Caki2 (cell line): ENCODE data around the gene WDR82. TPM values are rescaled to one million over a fixed set of nuclear protein-coding genes. Genes with fewer than 3 reads are reported as not detected.

Source experiments
- DNase-seq: peaks from one replicate; pipeline ENCODE4 v3.0.0-alpha.2; 2015; ENCODE audit warnings: low read depth
- in situ Hi-C: cut with HindIII; loops from 2 replicates; pipeline ENCODE4 v1.10.0; 2016; ENCODE audit warnings: low sequenced_read_pairs, low pct_unique_long_range_greater_than_20kb, mixed read lengths
- total RNA-seq: library from RNA; depleted of rRNA; stranded (reverse); fragments of >200 nt; shearing (Covaris generic); gene quantifications from 2 replicates; pipeline ENCODE4 v1.2.3, GENCODE V29; 2014; ENCODE audit warnings: low replicate concordance

The WDR82 gene
- total RNA-seq, 1 experiment from 2014 or later, result 35.1 TPM

DNA sequence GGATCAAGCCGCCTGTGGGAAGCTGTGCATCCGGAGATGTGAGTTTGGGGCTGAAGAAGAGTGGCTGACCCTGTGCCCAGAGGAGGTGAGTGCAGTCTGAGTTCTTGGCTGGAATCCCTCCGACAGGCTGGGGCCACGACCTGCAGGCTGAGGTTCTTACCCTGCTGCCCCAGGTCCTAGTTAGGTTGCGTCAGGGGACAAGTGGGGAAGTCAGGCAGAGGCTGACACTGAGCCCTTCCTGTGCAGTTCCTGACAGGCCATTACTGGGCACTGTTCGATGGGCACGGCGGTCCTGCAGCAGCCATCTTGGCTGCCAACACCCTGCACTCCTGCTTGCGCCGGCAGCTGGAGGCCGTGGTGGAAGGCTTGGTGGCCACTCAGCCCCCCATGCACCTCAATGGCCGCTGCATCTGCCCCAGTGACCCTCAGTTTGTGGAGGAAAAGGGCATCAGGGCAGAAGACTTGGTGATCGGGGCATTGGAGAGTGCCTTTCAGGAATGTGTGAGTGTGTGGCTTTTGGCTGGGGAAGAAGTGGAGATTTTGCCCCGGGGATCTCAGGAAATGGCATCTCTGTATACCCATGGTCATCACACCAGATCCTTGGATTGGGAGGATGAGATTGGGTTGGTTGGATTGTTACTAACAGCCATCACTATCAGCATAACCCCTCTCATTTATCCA is 31.6 kb downstream of the WDR82 start:
- no peak for DNase-seq
- in situ Hi-C loops, result no loop called here

DNA sequence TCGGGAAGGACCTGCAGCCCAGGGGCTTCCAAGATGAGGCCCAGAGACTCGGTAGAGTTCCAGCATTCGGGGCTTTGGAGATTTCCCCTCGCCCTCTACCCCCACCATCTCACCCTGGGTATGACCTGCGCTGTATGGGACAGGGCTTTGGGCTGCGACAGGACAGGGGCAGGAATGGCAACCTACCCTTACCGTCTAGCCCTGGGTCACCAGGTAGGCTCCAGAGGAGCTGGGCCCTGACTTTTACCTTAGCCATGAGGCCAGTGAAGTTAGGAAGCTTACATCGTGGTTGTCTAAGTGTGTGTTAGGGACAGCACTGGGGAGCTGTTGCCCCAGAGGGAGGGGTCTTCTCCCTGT is 32.2 kb downstream of the WDR82 start:
- no peak for DNase-seq
- in situ Hi-C loops, result no loop called here

DNA sequence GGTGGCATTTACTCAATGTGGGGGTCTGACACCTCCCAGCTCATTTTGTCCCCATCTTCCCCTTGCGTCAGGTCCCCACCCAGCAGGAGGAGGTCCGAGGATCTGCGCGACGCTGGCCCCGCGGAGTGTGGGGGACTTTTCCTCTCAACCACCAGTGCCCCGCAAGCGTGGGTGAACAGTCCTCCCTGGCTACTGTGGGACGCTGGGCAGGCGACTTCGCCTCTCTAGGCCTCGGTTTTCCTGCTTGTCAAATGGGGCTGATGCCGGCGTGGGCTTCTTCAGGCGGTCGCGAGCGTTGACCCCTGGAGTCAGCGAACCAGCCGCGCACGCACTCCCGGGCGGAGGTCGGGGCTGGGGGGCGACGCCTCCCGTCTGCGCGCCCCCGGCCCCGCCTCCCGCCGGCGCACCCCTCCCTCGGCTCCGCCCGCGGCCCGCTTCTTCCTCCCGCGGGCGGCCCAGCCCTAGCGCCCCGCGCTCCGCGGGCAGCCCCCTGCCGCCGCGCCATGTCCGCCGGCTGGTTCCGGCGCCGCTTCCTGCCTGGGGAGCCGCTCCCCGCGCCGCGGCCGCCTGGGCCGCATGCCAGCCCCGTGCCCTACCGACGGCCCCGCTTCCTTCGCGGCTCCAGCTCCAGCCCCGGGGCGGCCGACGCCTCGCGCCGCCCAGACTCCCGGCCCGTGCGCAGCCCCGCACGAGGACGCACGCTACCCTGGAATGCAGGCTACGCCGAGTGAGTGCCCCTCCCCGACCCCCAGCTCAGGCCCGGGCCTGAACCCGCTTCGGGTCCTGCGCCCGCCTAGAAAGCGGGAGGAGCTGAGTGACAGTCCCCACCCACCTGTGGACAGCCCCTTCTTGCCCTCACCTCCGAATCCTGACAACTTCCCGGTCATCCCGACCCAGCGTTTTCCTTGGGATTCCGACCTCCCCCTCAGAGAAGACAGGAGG is 32.9 kb downstream of the WDR82 start, which contains the start of gene PPM1M:
Gene PPM1M, plus strand, starts transcription at position 438 of the 942 bp plus-strand sequence. Its CDS starts 66 bp downstream, at position 504.
- in situ Hi-C loops, result no loop called here
- peak; percentile 51 for DNase-seq

DNA sequence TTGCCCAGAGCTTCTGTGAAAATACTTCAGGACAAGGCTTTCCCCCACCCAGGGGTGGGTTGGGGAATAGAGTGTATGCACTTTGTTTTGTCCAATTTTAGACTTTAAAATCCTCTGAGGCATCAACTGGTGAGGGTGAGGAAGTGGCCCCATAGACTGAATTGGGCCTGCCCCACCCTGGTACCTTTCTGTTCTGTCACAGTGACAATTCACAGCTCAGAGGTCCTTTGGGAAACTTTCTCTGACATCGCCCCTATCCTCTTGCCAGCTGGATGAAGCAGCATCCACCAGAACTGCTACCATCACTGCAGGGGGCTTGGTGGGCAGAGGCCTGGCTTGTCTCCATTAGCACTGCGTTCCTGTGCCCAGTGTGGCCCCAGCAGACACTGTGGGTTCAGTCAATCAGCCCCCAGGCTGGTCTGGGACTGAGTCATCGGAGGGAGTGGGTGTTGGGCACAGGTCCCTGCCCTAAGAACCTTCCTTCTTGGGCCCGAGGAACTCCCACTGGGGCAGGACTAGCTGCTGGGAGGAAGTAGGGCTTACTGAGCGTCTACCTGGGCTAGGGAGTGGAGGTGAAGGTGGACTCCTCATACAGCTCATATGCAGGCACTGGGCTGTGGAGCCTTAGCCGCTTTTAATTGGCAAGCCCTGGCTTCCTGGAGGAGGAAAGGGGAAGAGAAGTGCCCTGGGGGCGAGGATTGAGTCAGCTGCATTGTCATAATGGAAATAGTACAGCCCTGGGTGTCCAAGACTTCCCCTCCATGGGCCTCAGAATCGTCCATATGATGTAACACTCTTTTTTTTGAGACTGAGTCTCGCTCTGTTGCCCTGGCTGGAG is 34.4 kb downstream of the WDR82 start:
- in situ Hi-C loops, result no loop called here
- peak; percentile 57 for DNase-seq

DNA sequence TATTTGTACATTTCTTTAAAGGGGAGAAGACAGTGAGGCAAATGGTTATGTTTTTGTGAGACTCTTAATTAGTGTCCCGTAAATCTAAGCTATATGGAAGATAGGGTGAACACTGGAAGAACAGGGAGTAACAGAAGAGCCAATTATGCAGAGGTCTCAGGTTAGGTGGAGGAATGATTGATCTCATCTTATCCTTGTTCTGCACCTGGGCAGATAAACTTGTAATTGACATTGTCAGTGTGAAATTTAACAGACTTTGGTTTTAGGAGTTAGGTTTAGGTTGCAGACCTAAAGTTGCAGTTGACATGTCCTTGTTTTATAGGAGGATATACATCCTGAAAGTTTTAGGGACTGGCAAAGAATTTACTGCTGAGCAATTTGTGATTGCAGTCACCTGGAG is 36.4 kb downstream of the WDR82 start:
- in situ Hi-C loops, result no loop called here
- no peak for DNase-seq

DNA sequence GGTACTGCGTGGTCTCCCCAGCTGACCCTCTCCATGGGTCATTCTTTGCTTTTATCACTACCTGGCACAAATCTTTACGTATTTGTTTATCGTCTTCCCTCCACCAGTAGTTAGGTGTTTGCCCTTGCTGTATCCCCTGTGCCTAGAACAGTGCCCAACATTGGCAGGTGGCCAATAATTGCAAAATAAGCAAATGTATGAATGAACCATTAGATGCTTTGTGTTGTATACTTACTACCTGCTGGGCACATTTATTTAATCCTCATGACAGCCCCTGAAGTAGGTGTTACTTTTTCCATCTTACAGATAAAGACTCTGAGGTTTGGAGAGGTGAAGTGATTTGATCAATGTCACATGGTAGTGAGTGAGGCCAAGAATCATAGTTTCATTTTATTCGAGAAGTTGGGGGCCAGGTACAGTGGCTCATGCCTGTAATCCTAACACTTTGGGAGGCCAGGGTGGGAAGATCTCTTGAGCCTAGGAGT is 37.5 kb downstream of the WDR82 start:
- in situ Hi-C loops, result no loop called here
- no peak for DNase-seq

DNA sequence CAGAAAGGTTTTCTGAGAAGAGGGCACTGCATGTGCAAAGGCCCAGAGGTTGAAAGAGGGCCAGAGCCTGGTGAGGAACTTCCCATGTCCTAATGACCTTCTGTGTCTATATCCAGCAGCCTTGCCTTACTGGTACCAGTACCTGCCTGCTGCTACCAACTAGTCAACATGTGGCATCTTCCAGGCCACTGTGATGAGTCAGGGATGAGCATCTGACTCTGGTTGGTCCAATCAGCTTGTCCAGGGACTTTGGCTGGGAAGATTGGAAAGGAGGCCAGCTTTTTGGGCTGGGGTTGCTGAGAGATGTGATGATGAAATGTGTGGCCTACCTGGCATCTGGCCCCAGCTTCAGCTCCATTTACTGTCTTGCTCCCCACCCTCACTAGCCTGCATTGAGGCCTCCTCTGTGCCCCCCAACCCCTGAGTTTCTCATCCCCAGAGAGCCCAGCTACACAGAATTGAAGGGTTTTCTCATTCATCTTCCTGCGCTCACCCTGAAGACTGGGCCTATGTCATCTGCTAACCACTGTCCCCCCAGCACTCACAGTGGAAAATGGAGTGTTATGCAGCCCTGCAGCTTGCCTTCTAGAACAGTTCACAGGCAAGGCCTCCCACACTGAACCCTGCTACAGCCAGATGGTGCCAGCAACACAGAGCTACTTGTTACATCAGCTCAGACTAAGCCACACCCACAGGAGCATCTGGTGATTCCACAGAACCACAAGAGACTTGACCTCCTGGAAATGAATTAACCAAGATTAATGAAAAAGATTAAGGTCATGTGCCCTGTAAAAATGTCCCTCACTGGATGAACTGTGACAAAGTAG is 38.2 kb downstream of the WDR82 start:
- DNase-seq, result peak; percentile 70
- in situ Hi-C loops, result no loop called here

DNA sequence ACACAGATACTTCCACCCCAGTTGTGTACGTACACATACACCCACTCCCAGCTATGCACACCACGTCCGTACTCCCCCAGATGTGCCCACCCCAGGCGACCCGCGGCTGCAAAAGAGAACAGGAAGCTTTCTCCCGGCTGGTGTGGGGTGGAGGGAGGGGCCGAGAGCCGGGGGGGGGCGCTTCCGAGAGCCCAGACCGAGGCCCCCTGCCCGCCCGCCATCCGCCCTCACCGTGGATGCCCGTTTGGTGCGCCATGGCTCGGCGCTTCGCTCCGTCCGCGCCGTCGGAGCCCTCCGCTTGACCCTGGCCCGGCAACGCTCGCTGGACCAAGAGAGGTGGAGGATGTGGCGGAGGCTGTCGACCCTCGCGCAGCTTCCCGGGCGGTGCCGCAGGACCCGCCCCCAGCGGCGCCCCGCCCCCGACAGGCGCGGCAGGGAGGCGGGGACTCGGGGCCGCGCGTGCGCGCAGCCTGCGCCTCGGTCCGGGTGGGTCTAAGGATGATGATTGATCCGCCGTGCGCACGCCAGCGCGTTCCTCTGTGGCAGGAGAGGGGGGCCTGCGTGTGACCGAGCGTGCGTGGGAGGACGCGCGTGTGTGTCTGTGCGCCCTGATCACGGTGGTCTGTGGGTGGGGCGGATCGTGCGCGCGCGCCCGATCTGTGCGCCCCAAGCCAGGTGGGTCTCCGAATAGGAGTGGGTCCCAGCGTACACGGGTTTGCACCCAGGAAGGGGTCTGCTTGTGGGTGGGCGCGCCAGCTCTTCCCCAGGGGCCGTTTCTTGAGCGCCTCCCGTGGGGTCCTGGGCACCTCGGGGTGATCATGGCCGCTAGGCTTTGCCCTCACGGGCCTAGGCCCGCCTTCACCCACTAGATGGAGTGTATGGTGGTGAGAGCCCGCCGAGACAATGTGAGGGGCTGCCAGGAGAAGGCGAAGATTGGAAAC is 39.4 kb downstream of the WDR82 start, which contains the start of gene TWF2:
Gene TWF2, minus strand, starts transcription at position 398 of the 941 bp plus-strand sequence. Its CDS starts 142 bp downstream, at position 256.
- in situ Hi-C loops, result no loop called here
- DNase-seq, result peak; percentile 75

DNA sequence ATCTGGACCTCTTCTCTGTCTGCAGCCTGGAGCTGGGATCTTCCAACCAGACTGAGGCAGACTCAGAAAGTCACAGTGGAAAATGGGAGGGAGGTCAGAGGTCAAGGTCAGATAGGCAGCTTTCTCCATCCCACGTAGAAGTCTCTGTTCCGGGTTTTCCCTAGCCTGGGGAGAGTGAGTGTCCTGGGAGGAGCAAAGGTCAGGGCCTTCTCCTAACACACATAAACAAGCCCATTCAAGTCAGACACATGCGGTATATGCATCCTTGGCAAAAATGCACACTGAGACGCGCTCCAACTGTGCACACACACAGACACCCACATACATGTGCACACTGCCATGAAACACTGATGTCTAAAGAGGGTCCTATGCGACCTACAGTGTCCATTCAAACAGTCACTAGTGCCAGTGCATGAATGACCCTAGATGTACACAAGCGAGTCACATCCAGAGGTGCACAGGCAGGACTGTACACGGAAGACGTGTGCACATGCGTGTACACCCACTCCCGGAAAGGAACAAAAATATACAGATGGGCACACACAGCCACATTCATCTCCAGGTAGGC is 40.2 kb downstream of the WDR82 start:
- in situ Hi-C loops, result no loop called here
- DNase-seq, result no peak

DNA sequence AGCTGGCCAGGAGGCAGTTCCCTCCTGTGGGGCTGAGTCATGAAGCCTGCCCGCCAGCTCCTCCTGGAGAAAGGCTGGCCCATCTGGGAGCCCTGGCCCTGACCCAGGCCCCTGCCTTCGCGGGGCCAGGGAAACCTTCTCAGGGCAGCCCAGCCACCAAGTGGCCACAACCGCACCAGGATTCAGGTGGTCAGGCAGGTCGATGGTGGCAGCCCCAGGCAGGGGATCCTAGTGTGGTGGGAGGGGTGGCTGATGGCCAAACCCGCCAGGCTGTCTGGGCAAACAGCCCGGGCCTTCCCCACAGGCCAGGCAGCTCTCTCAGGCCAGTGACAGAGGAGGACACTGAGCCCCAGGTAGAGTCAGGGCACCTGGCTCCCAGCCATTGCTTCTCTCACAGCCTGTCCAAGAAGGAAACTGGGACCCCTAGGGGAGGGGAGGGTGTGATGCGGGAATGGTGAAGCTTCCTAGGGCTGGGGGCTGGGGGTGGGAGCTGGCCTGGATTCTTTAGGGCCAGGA is 40.7 kb downstream of the WDR82 start:
- in situ Hi-C loops, result no loop called here
- peak; percentile 80 for DNase-seq

DNA sequence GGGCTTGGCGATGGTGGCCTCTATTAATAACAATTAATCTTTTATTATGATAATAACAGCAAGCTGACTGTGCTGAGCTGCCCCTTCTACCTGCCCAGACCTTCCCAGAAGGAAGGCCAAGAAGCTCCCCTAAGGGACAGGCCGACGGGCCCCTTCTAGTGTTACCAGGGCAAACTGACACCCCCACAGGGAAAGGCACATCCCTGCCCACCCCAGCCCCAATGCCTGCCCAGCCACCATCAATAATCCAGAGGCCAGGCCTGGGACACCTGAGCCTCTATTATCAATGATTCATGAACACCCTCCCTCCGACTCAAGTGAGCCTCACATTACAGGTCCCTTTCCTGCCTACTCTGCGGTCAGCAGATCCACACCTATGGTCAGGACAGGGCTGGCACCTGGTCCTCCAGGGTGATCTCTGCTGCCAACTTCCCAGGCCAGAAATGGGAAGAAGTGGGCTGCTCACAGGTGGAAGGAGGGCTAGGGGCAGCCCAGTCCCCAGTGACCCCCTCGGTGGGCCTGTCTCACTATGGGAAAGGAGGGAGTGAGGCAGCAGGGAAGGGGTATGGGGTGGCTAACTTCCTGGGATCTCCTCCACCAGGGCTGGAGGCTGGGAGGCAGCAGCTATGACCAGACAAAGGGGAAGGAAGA is 41.3 kb downstream of the WDR82 start:
- in situ Hi-C loops, result no loop called here
- no peak for DNase-seq

DNA sequence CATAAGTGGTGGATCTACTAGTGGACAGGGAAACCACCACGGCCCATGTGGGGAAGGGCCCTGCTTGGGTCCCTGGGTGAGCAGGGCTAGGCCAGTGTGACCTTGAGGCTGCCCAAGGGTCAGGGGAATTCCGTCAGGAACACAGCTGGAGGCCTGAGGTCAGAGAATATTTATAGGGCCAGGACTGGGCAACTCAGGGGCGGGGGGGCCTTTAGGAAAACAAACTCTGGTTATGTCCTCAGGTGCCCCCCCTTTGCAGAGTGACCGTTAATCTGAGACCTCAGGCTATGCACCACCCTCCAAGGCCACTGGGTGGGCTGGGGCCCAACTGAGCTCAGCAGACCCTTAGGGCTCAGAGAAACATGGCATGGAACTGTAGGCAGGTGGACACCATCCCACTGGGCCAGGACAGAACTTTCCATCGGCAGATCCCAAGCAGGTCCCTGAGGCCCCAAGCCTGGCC is 42.0 kb downstream of the WDR82 start:
- no peak for DNase-seq
- in situ Hi-C loops, result no loop called here

DNA sequence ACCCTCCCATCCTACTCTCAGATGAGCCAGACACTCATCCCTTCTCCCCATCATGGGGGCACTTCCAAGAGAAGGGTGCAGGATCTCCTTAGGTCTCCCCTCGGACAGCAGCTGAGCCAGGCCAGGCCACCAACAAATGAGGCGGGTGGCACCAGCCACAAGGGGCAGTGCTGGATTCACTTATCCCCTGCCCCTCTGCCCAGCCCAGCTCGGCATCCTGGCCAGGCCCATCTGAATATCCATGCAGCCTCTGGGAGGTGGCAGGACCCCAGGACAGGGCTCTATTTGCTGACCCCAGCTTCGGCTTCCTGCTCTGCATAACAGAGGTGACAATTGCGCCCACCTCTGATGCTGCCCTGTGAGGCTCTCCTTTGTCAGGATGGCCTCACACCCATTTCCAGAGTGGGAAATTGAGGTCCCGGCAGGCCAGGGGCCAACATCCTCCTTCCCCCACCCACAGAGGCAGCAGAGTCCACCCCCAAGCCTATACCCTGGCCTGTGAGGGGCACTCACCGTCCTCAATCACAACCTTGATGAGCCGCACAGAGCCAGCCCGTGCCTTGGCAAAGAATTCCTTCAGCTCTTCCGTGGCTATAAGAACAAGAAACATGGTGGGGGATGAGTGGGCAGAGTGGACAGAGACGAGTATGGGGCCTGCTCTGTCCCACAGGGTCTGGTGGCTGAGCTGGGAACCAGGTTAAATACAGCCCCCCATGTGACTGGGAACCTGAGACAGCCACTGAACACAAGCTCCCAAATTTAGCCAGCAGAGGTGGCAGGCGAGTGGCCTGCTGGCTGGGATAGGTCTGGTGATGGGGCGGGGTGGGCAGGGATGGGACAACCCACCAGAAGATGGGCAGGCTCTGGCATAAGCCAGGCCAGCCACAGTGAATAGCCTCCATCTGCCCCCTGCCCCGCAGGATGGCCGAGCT is 43.7 kb downstream of the WDR82 start:
- no peak for DNase-seq
- in situ Hi-C loops, result no loop called here

DNA sequence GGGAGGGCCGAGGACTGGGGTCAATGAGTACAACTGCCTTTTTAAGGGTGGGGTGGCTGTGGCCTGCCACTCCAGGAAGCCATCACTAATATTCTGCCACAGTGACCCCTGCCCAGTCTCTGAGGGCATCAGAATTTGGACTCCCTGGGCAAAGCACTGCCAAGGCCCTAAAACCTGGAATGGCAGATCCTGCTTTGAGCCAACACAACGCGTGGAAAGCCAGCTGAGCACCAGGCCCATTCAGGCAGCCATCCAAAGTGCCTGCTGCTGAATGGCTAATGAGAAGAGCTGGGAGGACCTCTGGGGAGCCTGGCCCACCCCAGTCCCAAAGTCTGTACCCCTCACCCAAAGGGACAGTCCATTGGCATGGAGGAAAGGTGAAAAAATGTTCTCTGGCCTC is 44.5 kb downstream of the WDR82 start:
- in situ Hi-C loops, result no loop called here
- no peak for DNase-seq
